HepG2 (cell line): ENCODE data around the gene HIPK2. TPM values are rescaled to one million over a fixed set of nuclear protein-coding genes. Genes with fewer than 3 reads are reported as not detected.

Experiments used
- ATAC-seq: fragments of 200-7000 bp; cut with Tn5 transposase; 3 replicates; pipeline ENCODE4 v1.9.1; 2020; ENCODE audit warnings: mild to moderate bottlenecking, moderate library complexity
- BruUV-seq: library from RNA; stranded (reverse); fragments of 400-500 nt; replicated peaks from 2 replicates; lab custom pipeline; 2021; lab: Mats Ljungman, UMichigan
- CTCF ChIA-PET: fragments of 300-600 bp; formaldehyde crosslinking; extraction: SDS; loops from one replicate; lab custom pipeline; 2021; ENCODE audit warnings: low total read pairs, inconsistent platforms, low intra/inter-chr PET ratio; lab: Yijun Ruan, JAX
- POLR2A ChIA-PET: fragments of 350-600 bp; sonication (Branson Sonifier 250); formaldehyde crosslinking; loops from one replicate; lab custom pipeline; 2020; ENCODE audit warnings: antibody characterized with exemption, inconsistent platforms; lab: Yijun Ruan, JAX
- DNase-seq: peaks from one replicate; pipeline ENCODE4 v3.0.0-alpha.2; 2015; ENCODE audit warnings: low spot score
- FAIRE-seq: peaks from 3 replicates; lab custom pipeline; 2011; peaks lifted over from hg19 to GRCh38; lab: Jason Lieb, UNC
- H2AFZ ChIP-seq: one replicate; pipeline ENCODE4 v1.6.1; 2011; ENCODE audit warnings: low read length, inconsistent platforms
- H3K27ac ChIP-seq: fragments of 300-600 bp; 3 replicates; pipeline ENCODE4 v1.8.0; 2011; ENCODE audit warnings: mixed run types, mild to moderate bottlenecking, mixed read lengths, low read length, inconsistent platforms; ENCODE audit not compliant: insufficient read depth; ENCODE audit errors: extremely low read length
- H3K27me3 ChIP-seq, 2 experiments: fragments of 200-600 bp in 1 of 2; 2 replicates in 1 of 2; 3 replicates in 1 of 2; pipeline versions ENCODE4 v1.6.0 to v1.8.0; 2011; ENCODE audit warnings: low read length in 2 of 2, mild to moderate bottlenecking in 2 of 2, moderate library complexity in 2 of 2, inconsistent platforms in 1 of 2; ENCODE audit not compliant: insufficient read depth in 2 of 2, control insufficient read depth in 1 of 2
- H3K36me3 ChIP-seq, 2 experiments: fragments of 200-600 bp in 1 of 2; replicated peaks in 1 of 2; 2 replicates in 1 of 2; 3 replicates in 1 of 2; pipeline versions ENCODE4 v1.5.1 to v1.8.0; 2011; ENCODE audit warnings: low read length in 2 of 2, inconsistent platforms in 1 of 2; ENCODE audit not compliant: insufficient read depth in 2 of 2, control insufficient read depth in 1 of 2
- H3K4me1 ChIP-seq: 2 replicates; pipeline ENCODE4 v1.5.1; 2012; ENCODE audit warnings: low read length, inconsistent platforms; ENCODE audit not compliant: insufficient read depth
- H3K4me2 ChIP-seq: 2 replicates; pipeline ENCODE4 v1.6.0; 2011; ENCODE audit warnings: low read depth, low read length, inconsistent platforms
- H3K4me3 ChIP-seq, 3 experiments: fragments of 200-600 bp in 1 of 3; sonication (generic), shearing (Covaris generic) in 1 of 3; replicated peaks in 1 of 3; 2 replicates each; pipeline ENCODE4 v1.5.1; 2011 to 2016; ENCODE audit warnings: low read length in 3 of 3, inconsistent platforms in 2 of 3, low read depth in 2 of 3, mild to moderate bottlenecking in 2 of 3, control low read depth in 1 of 3, mixed read lengths in 1 of 3; ENCODE audit not compliant: insufficient read depth in 1 of 3
- H3K79me2 ChIP-seq: one replicate; pipeline ENCODE4 v1.6.1; 2011; ENCODE audit warnings: low read length, inconsistent platforms; ENCODE audit not compliant: insufficient read depth
- H3K9ac ChIP-seq: 2 replicates; pipeline ENCODE4 v1.6.0; 2011; ENCODE audit warnings: mild to moderate bottlenecking, low read depth, low read length, inconsistent platforms; ENCODE audit not compliant: insufficient read depth
- H3K9me3 ChIP-seq: 2 replicates; pipeline ENCODE4 v1.5.1; 2012; ENCODE audit warnings: mild to moderate bottlenecking, low read length
- H4K20me1 ChIP-seq: 2 replicates; pipeline ENCODE4 v1.6.0; 2011; ENCODE audit warnings: inconsistent platforms, mild to moderate bottlenecking, low read length, moderate library complexity; ENCODE audit not compliant: insufficient read depth
- MAFG ChIP-seq: sonication (generic); formaldehyde crosslinking; IDR thresholded peaks from 2 replicates; pipeline ENCODE4 v1.5.1; 2020; ENCODE audit warnings: mild to moderate bottlenecking, missing genetic modification reagents
- RFX3 ChIP-seq: IDR thresholded peaks from 2 replicates; pipeline ENCODE4 v1.6.1; 2016; ENCODE audit warnings: missing biosample characterization, missing genetic modification reagents
- SNAPC4 ChIP-seq: sonication (generic); formaldehyde crosslinking; IDR thresholded peaks from 2 replicates; pipeline ENCODE4 v1.4.0; 2020; ENCODE audit warnings: mild to moderate bottlenecking, missing genetic modification reagents
- ZNF720 ChIP-seq: sonication (generic); formaldehyde crosslinking; IDR thresholded peaks from 2 replicates; pipeline ENCODE4 v1.4.0; 2020; ENCODE audit warnings: missing genetic modification reagents
- WGBS: methylation state at CpG from one replicate; pipeline ENCODE4 v1.1.6; 2017; ENCODE audit warnings: low lambda C conversion rate; 5-methylcytosine and 5-hydroxymethylcytosine counted together
- in situ Hi-C: cut with HindIII; loops from 2 replicates; pipeline ENCODE4 v1.10.0; 2017; ENCODE audit warnings: low pct_unique_long_range_greater_than_20kb; ENCODE audit not compliant: extremely low pct_ligation_motif_present
- intact Hi-C: fragments of 100-400 bp; cut with micrococcal nuclease; formaldehyde crosslinking; loops from one replicate; pipeline ENCODE4 v1.10.0; 2022; ENCODE audit not compliant: unreplicated experiment
- polyA plus RNA-seq, 8 experiments: library from polyadenylated mRNA; depleted of rRNA in 3 of 8; stranded (reverse) in 7 of 8; unstranded in 1 of 8; fragments of >200 nt; fragmentation: Illumina TruSeq in 4 of 8; extraction: Trizol in 4 of 8; gene quantifications; 2 replicates each; pipeline versions ENCODE4 v1.2.1 to v1.2.3, GENCODE V29; 2011 to 2016; ENCODE audit warnings: low read depth in 4 of 8, missing spikeins in 1 of 8, mixed read lengths in 1 of 8; ENCODE audit not compliant: insufficient read depth in 1 of 8
- total RNA-seq, 5 experiments: library from RNA; depleted of rRNA; stranded (reverse); fragments of >200 nt; fragmentation: Illumina TruSeq; extraction: Trizol; gene quantifications; 2 replicates each; pipeline ENCODE4 v1.2.3, GENCODE V29; 2016; ENCODE audit warnings: low read depth in 1 of 5

The HIPK2 gene
- total and polyA plus RNA-seq, 2 of the 13 experiments (the other 11 are each of a cell fraction or from before 2014, with no cell fraction given), result 14.4 to 20.2 TPM

GRCh38 chr7:139710036-139710435 lies 67.8 kb downstream of the HIPK2 start:
- 98% methylated on average over 3 of the region's 3 CpGs for WGBS
- no peak overlapping the region for H3K9ac ChIP-seq
- no peak for FAIRE-seq

More at GRCh38 chr7:139710036-139710435, 67.8 kb downstream of the HIPK2 start:
- in situ Hi-C loops (no loop called here), intact Hi-C loops (no loop called here)
- Histone ChIP-seq H3K4me3 (no peak overlapping the region), H3K36me3 (peaks cover 32 to 87% of the 10 kb centered on the region in 2 experiments), H3K27me3 (no peaks in the 10 kb centered on the region), H2AFZ (no peak overlapping the region), H3K27ac (no peak overlapping the region), H3K9me3 (no peaks in the 10 kb centered on the region), H3K4me2 (no peak overlapping the region), H3K4me1 (peaks cover 35% of the 10 kb centered on the region), H3K79me2 (peaks cover 12% of the 10 kb centered on the region), H4K20me1 (0 out of 2 replicates have a peak, but pooled peaks cover 3% of the 10 kb centered on the region)
- CTCF ChIA-PET, result no interaction called here
- DNase-seq, result no peak
- BruUV-seq, result no TSS peak
- POLR2A ChIA-PET, result no interaction called here
- TF ChIP-seq MAFG (CRISPR knock-in tag) (no peak), RFX3 (CRISPR knock-in tag) (no peak), ZNF720 (no peak), SNAPC4 (no peak)
- no peak for ATAC-seq
